GM19467 (cell line): ENCODE measurements around the gene TST.

Source experiments
- ATAC-seq: cut with Tn5 transposase; IDR thresholded peaks from one replicate; pipeline ENCODE4 v1.9.1; 2021; ENCODE audit warnings: mild to moderate bottlenecking, moderate library complexity; ENCODE audit not compliant: unreplicated experiment

The TST gene

GRCh38 chr22:36988075-36988832 is 31.0 kb downstream of the TST start:
- ATAC-seq = no peak

- no peak for ATAC-seq
These were observed 32.9 kb downstream of the TST start for GRCh38 chr22:36986242-36986821.

GRCh38 chr22:36985211-36985889 is 33.9 kb downstream of the TST start:
- no peak for ATAC-seq

GRCh38 chr22:36982136-36982535 is 37.1 kb downstream of the TST start:
- no peak for ATAC-seq

GRCh38 chr22:36981247-36981775 is 37.9 kb downstream of the TST start:
- no peak for ATAC-seq

- no peak for ATAC-seq
These were observed 40.0 kb downstream of the TST start for GRCh38 chr22:36979016-36979910.

GRCh38 chr22:36977947-36978660 is 41.1 kb downstream of the TST start:
- peak; percentile 73 for ATAC-seq

GRCh38 chr22:36977401-36977861 is 41.8 kb downstream of the TST start:
- no peak for ATAC-seq

GRCh38 chr22:36976606-36977005 is 42.6 kb downstream of the TST start:
- ATAC-seq = no peak

- no peak for ATAC-seq
These were observed 47.7 kb downstream of the TST start for GRCh38 chr22:36971341-36972125.

- no peak for ATAC-seq
These were observed 50.8 kb downstream of the TST start for GRCh38 chr22:36968249-36968964.

- ATAC-seq = no peak
These were observed 52.3 kb downstream of the TST start for GRCh38 chr22:36966851-36967540.

- no peak for ATAC-seq
These were observed 53.6 kb downstream of the TST start for GRCh38 chr22:36965696-36966095.

GRCh38 chr22:36964106-36964505 is 55.1 kb downstream of the TST start:
- no peak for ATAC-seq

GRCh38 chr22:36963302-36963701 is 55.9 kb downstream of the TST start:
- ATAC-seq = no peak

GRCh38 chr22:36961626-36962025 is 57.6 kb downstream of the TST start:
- no peak for ATAC-seq
